UCSD-AML1 (cell line): ENCODE data around the gene GRWD1.

Source experiments
- DNase-seq: peaks from one replicate; lab custom pipeline; 2025; ENCODE audit not compliant: unreplicated experiment; lab: John Stamatoyannopoulos, UW

GRWD1 gene

GRCh38 chr19:48421548-48421947 is 24.2 kb upstream of the GRWD1 start:
- no peak for DNase-seq

- DNase-seq: peak; percentile 62
These were observed 21.0 kb upstream of the GRWD1 start for GRCh38 chr19:48424694-48425219.

GRCh38 chr19:48428670-48429069 is 17.1 kb upstream of the GRWD1 start:
- no peak for DNase-seq

GRCh38 chr19:48433337-48433736 is 12.4 kb upstream of the GRWD1 start:
- peak; percentile 32 for DNase-seq

- no peak for DNase-seq
These were observed 9.2 kb upstream of the GRWD1 start for GRCh38 chr19:48436586-48436985.

GRCh38 chr19:48441360-48442050 is 4.3 kb upstream of the GRWD1 start:
- DNase-seq: no peak

- no peak for DNase-seq
These were observed 3.4 kb upstream of the GRWD1 start for GRCh38 chr19:48442116-48443035.

GRCh38 chr19:48443256-48443655 is 2.5 kb upstream of the GRWD1 start:
- no peak for DNase-seq

- DNase-seq: no peak
These were observed 2.1 kb upstream of the GRWD1 start for GRCh38 chr19:48443731-48444128.

GRCh38 chr19:48444129-48444935 is 1.5 kb upstream of the GRWD1 start:
- no peak for DNase-seq

- no peak for DNase-seq
These were observed 915 bp upstream of the GRWD1 start for GRCh38 chr19:48444936-48445200.

GRCh38 chr19:48445256-48445605 is 552 bp upstream of the GRWD1 start:
- peak; percentile 53 for DNase-seq

GRCh38 chr19:48446579-48446978 is 796 bp downstream of the GRWD1 start:
- DNase-seq: no peak

- no peak for DNase-seq
These were observed 2.8 kb downstream of the GRWD1 start for GRCh38 chr19:48448563-48448962.

GRCh38 chr19:48450441-48450840 is 4.7 kb downstream of the GRWD1 start:
- DNase-seq: no peak

- DNase-seq: no peak
These were observed 5.1 kb downstream of the GRWD1 start for GRCh38 chr19:48450863-48451262.

GRCh38 chr19:48451624-48452023 is 5.8 kb downstream of the GRWD1 start:
- DNase-seq: no peak

GRCh38 chr19:48452289-48453190 is 6.8 kb downstream of the GRWD1 start:
- DNase-seq: no peak

GRCh38 chr19:48454150-48454730 is 8.5 kb downstream of the GRWD1 start:
- DNase-seq: no peak
